GM06990 (cell line): ENCODE measurements around the gene RASSF10.

ENCODE experiments used
- DNase-seq: peaks from one replicate; pipeline ENCODE4 v3.0.0-alpha.2; 2011; ENCODE audit not compliant: insufficient read length; ENCODE audit errors: extremely low read depth
- H3K27me3 ChIP-seq: replicated peaks from 2 replicates; pipeline ENCODE4 v1.6.0; 2011; ENCODE audit warnings: low read length; ENCODE audit not compliant: control insufficient read depth, insufficient read depth
- H3K36me3 ChIP-seq: 2 replicates; pipeline ENCODE4 v1.5.1; 2011; ENCODE audit warnings: low read length; ENCODE audit not compliant: control insufficient read depth, insufficient read depth
- H3K4me3 ChIP-seq: replicated peaks from 2 replicates; pipeline ENCODE4 v1.5.1; 2011; ENCODE audit warnings: low read depth, mild to moderate bottlenecking, control low read depth, low read length
- CTCF ChIP-seq: IDR thresholded peaks from 2 replicates; pipeline ENCODE4 v1.5.1; 2011; ENCODE audit warnings: low read length, control low read depth, mild to moderate bottlenecking, inconsistent platforms; ENCODE audit not compliant: insufficient read depth, poor library complexity, severe bottlenecking

RASSF10 gene

GRCh38 chr11:13008625-13009475 is at the start of gene RASSF10:
RASSF10 (plus strand) TSS chr11:13009316; CDS start chr11:13009577, 261 bp downstream.
- TF ChIP-seq CTCF: no peak
- H3K36me3 ChIP-seq: no peaks in the 10 kb centered on the region
- peaks cover 1% of the 10 kb centered on the region; the same call in 1 of the 2 replicates for H3K27me3 ChIP-seq
- no peak within 1 kb of the TSS for H3K4me3 ChIP-seq
- DNase-seq: no peak

- Histone ChIP-seq H3K4me3 (no peak overlapping the region), H3K36me3 (no peaks in the 10 kb centered on the region), H3K27me3 (no peaks in the 10 kb centered on the region)
- DNase-seq: no peak
- TF ChIP-seq CTCF: no peak
These were observed 47.5 kb upstream of the RASSF10 start for GRCh38 chr11:12961615-12962014.

- TF ChIP-seq CTCF: no peak
These were observed 46.8 kb upstream of the RASSF10 start for GRCh38 chr11:12962306-12962705.

GRCh38 chr11:12963051-12963450 is 46.1 kb upstream of the RASSF10 start:
- no peaks in the 10 kb centered on the region for H3K36me3 ChIP-seq
- no peak overlapping the region for H3K4me3 ChIP-seq
- no peak for TF ChIP-seq CTCF
- no peaks in the 10 kb centered on the region for H3K27me3 ChIP-seq
- DNase-seq: no peak

More at GRCh38 chr11:12962306-12962705, 46.8 kb upstream of the RASSF10 start:
- no peaks in the 10 kb centered on the region for H3K36me3 ChIP-seq
- H3K27me3 ChIP-seq: no peaks in the 10 kb centered on the region
- no peak overlapping the region for H3K4me3 ChIP-seq
- no peak for DNase-seq

GRCh38 chr11:12963792-12964536 is 45.2 kb upstream of the RASSF10 start:
- no peak overlapping the region for H3K4me3 ChIP-seq
- DNase-seq: peak; percentile 9
- no peaks in the 10 kb centered on the region for H3K36me3 ChIP-seq
- no peaks in the 10 kb centered on the region for H3K27me3 ChIP-seq
- TF ChIP-seq CTCF: peak; percentile 74
